Uterus (tissue), 4 donors: Measurements from ENCODE around the gene TUG1. TPM values are rescaled to one million over a fixed set of nuclear protein-coding genes. Genes with fewer than 3 reads are reported as not detected.

Source experiments
- DNase-seq, 2 donors: peaks; one replicate each; pipeline ENCODE4 v3.0.0-alpha.2; 2019 to 2020
- H3K27ac ChIP-seq, 2 donors: fragments of 200-600 bp; sonication (generic); 1 replicate in 1 of 2; 2 replicates in 1 of 2; pipeline ENCODE4 v1.5.1; 2016 to 2018
- H3K27me3 ChIP-seq, 2 donors: fragments of 200-600 bp; sonication (generic); one replicate each; pipeline ENCODE4 v1.5.1; 2018 to 2019; ENCODE audit warnings: control low read depth in 1 of 2
- H3K36me3 ChIP-seq, 2 donors: fragments of 200-600 bp; sonication (generic); one replicate each; pipeline ENCODE4 v1.5.1; 2019; ENCODE audit warnings: control low read depth in 1 of 2
- H3K4me1 ChIP-seq, 2 donors: fragments of 200-600 bp; sonication (generic); one replicate each; pipeline ENCODE4 v1.5.1; 2018 to 2019; ENCODE audit warnings: control low read depth in 1 of 2
- H3K4me3 ChIP-seq, 2 donors: fragments of 200-600 bp; sonication (generic); 1 replicate in 1 of 2; 2 replicates in 1 of 2; pipeline ENCODE4 v1.5.1; 2018 to 2019; ENCODE audit warnings: mild to moderate bottlenecking in 1 of 2
- H3K9me3 ChIP-seq, 2 donors: fragments of 200-600 bp; sonication (generic); one replicate each; pipeline ENCODE4 v1.5.1; 2019; ENCODE audit warnings: control low read depth in 1 of 2
- CTCF ChIP-seq, 4 experiments: fragments of 200-600 bp in 2 of 4; fragments of 450-650 bp in 2 of 4; sonication (generic) in 2 of 4; IDR thresholded peaks; one replicate each; pipeline ENCODE4 v1.5.1; 2016 to 2019; ENCODE audit warnings: antibody characterized with exemption in 4 of 4, mild to moderate bottlenecking in 2 of 4, moderate library complexity in 1 of 4
- POLR2A ChIP-seq, 2 donors: fragments of 450-650 bp; IDR thresholded peaks; one replicate each; pipeline ENCODE4 v1.6.1; 2016; ENCODE audit warnings: antibody characterized with exemption in 2 of 2, mild to moderate bottlenecking in 1 of 2, moderate library complexity in 1 of 2
- intact Hi-C: fragments of 100-400 bp; cut with DNase I; formaldehyde crosslinking; loops from one replicate; pipeline ENCODE4 v1.15.1; 2023; ENCODE audit warnings: low total_unique reads
- total RNA-seq, 4 donors: library from RNA; depleted of rRNA in 3 of 4; stranded (reverse); fragments of >200 nt in 3 of 4; gene quantifications; one replicate each; pipeline versions ENCODE4 v1.1.0 to v1.2.4, GENCODE V29; 2014 to 2023
- donor health status: DM: yes; HTN: yes; CAD: no.

TUG1 gene
- total RNA-seq, 4 donors from 2014 or later = 61.2 to 130 (median 116) TPM

DNA sequence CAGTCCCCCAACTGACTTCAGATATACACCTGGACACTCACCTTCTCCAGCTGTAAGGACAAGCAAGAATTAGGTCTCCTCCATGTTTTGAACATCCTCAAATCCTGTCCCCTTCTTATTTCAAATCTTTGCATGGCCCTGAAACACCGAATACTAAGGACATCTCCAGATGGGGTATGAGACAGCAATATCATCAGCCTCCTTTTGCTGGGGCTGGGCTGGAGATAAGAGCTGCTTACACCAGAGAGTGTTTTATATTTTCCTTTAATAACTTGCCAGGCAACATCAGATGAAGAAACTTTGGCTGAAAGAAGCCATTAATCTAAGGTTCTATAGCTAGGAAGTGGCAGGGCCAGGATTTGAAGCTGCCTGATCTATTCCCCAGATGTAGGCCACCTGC, 21.6 kb downstream of the TUG1 start:
- TF ChIP-seq CTCF (IDR thresholded peaks at IDR 0.05) = no peak
- no peak for TF ChIP-seq POLR2A (IDR thresholded peaks at IDR 0.05)
- intact Hi-C loops = no loop called here
- H3K9me3 ChIP-seq = no peaks in the 10 kb centered on the region
- H3K4me1 ChIP-seq = no peaks in the 10 kb centered on the region
- no peak for DNase-seq
- H3K27me3 ChIP-seq = no peaks in the 10 kb centered on the region
- H3K36me3 ChIP-seq = no peaks in the 10 kb centered on the region
- H3K4me3 ChIP-seq = no peak overlapping the region
- no peak overlapping the region for H3K27ac ChIP-seq

GRCh38 chr22:30992565-30992964, 23.5 kb downstream of the TUG1 start:
- Histone ChIP-seq H3K36me3 (no peaks in the 10 kb centered on the region), H3K4me3 (no peak overlapping the region), H3K27ac (peak overlapping the region in 1 of 2 donors; percentile 2), H3K9me3 (no peaks in the 10 kb centered on the region), H3K4me1 (no peaks in the 10 kb centered on the region), H3K27me3 (no peaks in the 10 kb centered on the region)
- intact Hi-C loops = no loop called here
- no peak for DNase-seq
- TF ChIP-seq CTCF (IDR thresholded peaks at IDR 0.05) (no peak), POLR2A (IDR thresholded peaks at IDR 0.05) (no peak)

- H3K4me1 ChIP-seq = no peaks in the 10 kb centered on the region
- intact Hi-C loops = no loop called here
- H3K27me3 ChIP-seq = no peaks in the 10 kb centered on the region
Measured at GRCh38 chr22:30994960-30995359, 25.9 kb downstream of the TUG1 start.

GRCh38 chr22:30996462-30996861, 27.4 kb downstream of the TUG1 start:
- intact Hi-C loops = no loop called here
- peak overlapping the region; percentile 16 to 27 for H3K27ac ChIP-seq

More at GRCh38 chr22:30994960-30995359, 25.9 kb downstream of the TUG1 start:
- Histone ChIP-seq H3K36me3 (no peaks in the 10 kb centered on the region), H3K9me3 (no peaks in the 10 kb centered on the region), H3K27ac (no peak overlapping the region), H3K4me3 (no peak overlapping the region)
- no peak for DNase-seq
- TF ChIP-seq CTCF (IDR thresholded peaks at IDR 0.05) (no peak), POLR2A (IDR thresholded peaks at IDR 0.05) (no peak)

GRCh38 chr22:30998329-30998728, 29.3 kb downstream of the TUG1 start:
- H3K4me1 ChIP-seq = no peaks in the 10 kb centered on the region
- H3K27me3 ChIP-seq = no peaks in the 10 kb centered on the region
- TF ChIP-seq POLR2A (IDR thresholded peaks at IDR 0.05) (no peak), CTCF (IDR thresholded peaks at IDR 0.05) (no peak)
- H3K9me3 ChIP-seq = no peaks in the 10 kb centered on the region
- intact Hi-C loops = no loop called here
- no peak overlapping the region for H3K4me3 ChIP-seq
- H3K36me3 ChIP-seq = no peaks in the 10 kb centered on the region
- no peak overlapping the region for H3K27ac ChIP-seq
- no peak for DNase-seq

More at GRCh38 chr22:30996462-30996861, 27.4 kb downstream of the TUG1 start:
- no peaks in the 10 kb centered on the region for H3K27me3 ChIP-seq
- TF ChIP-seq CTCF (IDR thresholded peaks at IDR 0.05) = no peak
- no peak for TF ChIP-seq POLR2A (IDR thresholded peaks at IDR 0.05)
- no peaks in the 10 kb centered on the region for H3K36me3 ChIP-seq
- no peaks in the 10 kb centered on the region for H3K4me1 ChIP-seq
- no peak overlapping the region for H3K4me3 ChIP-seq
- no peaks in the 10 kb centered on the region for H3K9me3 ChIP-seq
- DNase-seq = no peak
